A549 (cell line): Measurements from ENCODE around the gene SNTB2. TPM values are rescaled to one million over a fixed set of nuclear protein-coding genes. Genes with fewer than 3 reads are reported as not detected.

Experiments
- ATAC-seq, 2 experiments: fragments of 200-7000 bp in 1 of 2; fragments of >200 bp in 1 of 2; cut with Nextera tagmentation in 1 of 2; cut with Tn5 transposase in 1 of 2; 3 replicates each; pipeline versions ENCODE4 v1.8.0 to v1.9.1; 2018 to 2020; ENCODE audit warnings: mild to moderate bottlenecking in 1 of 2, moderate library complexity in 1 of 2
- CTCF ChIA-PET: fragments of 300-600 bp; sonication (Branson Sonifier 250); formaldehyde crosslinking; extraction: SDS; loops from one replicate; lab custom pipeline; 2021; ENCODE audit warnings: antibody characterized with exemption, inconsistent platforms; lab: Yijun Ruan, JAX
- POLR2A ChIA-PET: fragments of 350-600 bp; formaldehyde crosslinking; extraction: SDS; loops from one replicate; lab custom pipeline; 2021; ENCODE audit warnings: antibody characterized with exemption, inconsistent platforms; lab: Yijun Ruan, JAX
- DNase-seq, 2 experiments: peaks; one replicate each; pipeline versions ENCODE4 v3.0.0 to v3.0.0-alpha.2; 2011 to 2016; ENCODE audit warnings: low read depth in 1 of 2, low spot score in 1 of 2
- FAIRE-seq: peaks from 2 replicates; lab custom pipeline; 2011; peaks lifted over from hg19 to GRCh38; lab: Jason Lieb, UNC
- H3K27ac ChIP-seq, 2 experiments: fragments of >200 bp; sonication (Bioruptor Twin); formaldehyde crosslinking; 3 replicates each; pipeline ENCODE4 v1.5.1; 2016 to 2017
- H3K4me1 ChIP-seq: fragments of >200 bp; sonication (Bioruptor Twin); formaldehyde crosslinking; 3 replicates; pipeline ENCODE4 v1.6.1; 2016
- H3K4me2 ChIP-seq: fragments of >200 bp; sonication (Bioruptor Twin); formaldehyde crosslinking; 3 replicates; pipeline ENCODE4 v1.6.1; 2016
- H3K4me3 ChIP-seq: fragments of >200 bp; sonication (Bioruptor Twin); formaldehyde crosslinking; 3 replicates; pipeline ENCODE4 v1.5.1; 2016
- H3K9me3 ChIP-seq: fragments of >200 bp; sonication (Bioruptor Twin); formaldehyde crosslinking; 3 replicates; pipeline ENCODE4 v1.6.1; 2016
- CBX2 ChIP-seq: fragments of 200-600 bp; sonication (generic); IDR thresholded peaks from 2 replicates; pipeline ENCODE4 v1.6.1; 2016; ENCODE audit warnings: low read depth, mild to moderate bottlenecking, borderline replicate concordance
- CEBPB ChIP-seq, 2 experiments: fragments of >200 bp in 1 of 2; sonication (Bioruptor Twin) in 1 of 2; formaldehyde crosslinking in 1 of 2; IDR thresholded peaks; 2 replicates each; pipeline ENCODE4 v1.6.1; 2012 to 2016
- CHD4 ChIP-seq: fragments of 200-600 bp; sonication (generic); IDR thresholded peaks from 2 replicates; pipeline ENCODE4 v1.6.1; 2016; ENCODE audit warnings: antibody characterized with exemption, mild to moderate bottlenecking, borderline replicate concordance
- GATA3 ChIP-seq: IDR thresholded peaks from 2 replicates; pipeline ENCODE4 v1.6.1; 2012; ENCODE audit warnings: borderline replicate concordance
- HOXA7 ChIP-seq: fragments of 250-450 bp; sonication (Bioruptor Pico); IDR thresholded peaks from 2 replicates; pipeline ENCODE4 v1.5.0; 2020; ENCODE audit warnings: mild to moderate bottlenecking, moderate library complexity
- HOXB5 ChIP-seq: fragments of 250-450 bp; sonication (Bioruptor Pico); IDR thresholded peaks from 2 replicates; pipeline ENCODE4 v1.5.0; 2020; ENCODE audit warnings: mild to moderate bottlenecking, moderate library complexity
- JUN ChIP-seq, 2 experiments: fragments of >200 bp; sonication (Bioruptor Twin); formaldehyde crosslinking; IDR thresholded peaks; 2 replicates in 1 of 2; 3 replicates in 1 of 2; pipeline ENCODE4 v1.6.1; 2016 to 2017
- KDM5A ChIP-seq: fragments of 200-600 bp; sonication (generic); IDR thresholded peaks from 2 replicates; pipeline ENCODE4 v1.6.1; 2016; ENCODE audit warnings: antibody characterized with exemption, mild to moderate bottlenecking
- MAFK ChIP-seq: fragments of 450-650 bp; IDR thresholded peaks from 2 replicates; pipeline ENCODE4 v1.6.1; 2014; ENCODE audit not compliant: partially characterized antibody
- NPAS2 ChIP-seq: fragments of 250-450 bp; sonication (Bioruptor Pico); IDR thresholded peaks from 2 replicates; pipeline ENCODE4 v1.8.0; 2022; ENCODE audit warnings: mild to moderate bottlenecking, moderate library complexity, borderline replicate concordance
- NR3C1 ChIP-seq: fragments of >200 bp; sonication (Bioruptor Twin); formaldehyde crosslinking; IDR thresholded peaks from 3 replicates; pipeline ENCODE4 v1.6.1; 2017
- PHF8 ChIP-seq: fragments of 200-600 bp; sonication (generic); IDR thresholded peaks from 2 replicates; pipeline ENCODE4 v1.6.1; 2016; ENCODE audit warnings: low read depth, mild to moderate bottlenecking, antibody characterized with exemption, moderate library complexity, borderline replicate concordance
- RFX5 ChIP-seq: fragments of 450-650 bp; IDR thresholded peaks from 2 replicates; pipeline ENCODE4 v1.7.1; 2014; ENCODE audit warnings: antibody characterized with exemption, mild to moderate bottlenecking, moderate library complexity
- ZC3H11A ChIP-seq: fragments of 450-650 bp; IDR thresholded peaks from 2 replicates; pipeline ENCODE4 v1.6.1; 2014; ENCODE audit warnings: antibody characterized with exemption, mild to moderate bottlenecking
- ZFP36 ChIP-seq: fragments of 450-650 bp; IDR thresholded peaks from 2 replicates; pipeline ENCODE4 v1.6.1; 2014; ENCODE audit warnings: borderline replicate concordance; ENCODE audit not compliant: partially characterized antibody
- WGBS: methylation state at CpG from one replicate; pipeline ENCODE4 v1.1.6; 2017; ENCODE audit errors: missing lambda C conversion rate; 5-methylcytosine and 5-hydroxymethylcytosine counted together
- polyA plus RNA-seq, 4 experiments: library from polyadenylated mRNA; depleted of rRNA in 3 of 4; stranded (reverse); fragments of >200 nt; fragmentation: RNase III in 1 of 4; extraction: RNeasy Plus Mini Kit Qiagen cat#74134 plus additional on column Dnase treatment in 1 of 4; gene quantifications; 2 replicates in 3 of 4; 3 replicates in 1 of 4; pipeline ENCODE4 v1.2.3, GENCODE V29; 2011 to 2017
- TF ChIP-seq, protein P1 (sequence below): fragments of 250-450 bp; sonication (Bioruptor Pico); IDR thresholded peaks from 2 replicates; pipeline ENCODE4 v1.5.0; 2020; ENCODE audit warnings: low read depth, mild to moderate bottlenecking, moderate library complexity
- TF ChIP-seq, protein P2 (sequence below): fragments of >200 bp; sonication (Bioruptor Twin); formaldehyde crosslinking; IDR thresholded peaks from 3 replicates; pipeline ENCODE4 v1.6.1; 2016
- TF ChIP-seq, protein P3 (sequence below): fragments of 250-450 bp; sonication (Bioruptor Pico); IDR thresholded peaks from 2 replicates; pipeline ENCODE4 v1.5.0; 2021; ENCODE audit warnings: mild to moderate bottlenecking, moderate library complexity, borderline replicate concordance
- TF ChIP-seq, protein P4 (sequence below): IDR thresholded peaks from 2 replicates; pipeline ENCODE4 v1.6.1; 2012; ENCODE audit warnings: low read depth, borderline replicate concordance
- TF ChIP-seq, protein P5 (sequence below): fragments of 450-650 bp; IDR thresholded peaks from 2 replicates; pipeline ENCODE4 v1.6.1; 2014; ENCODE audit warnings: antibody characterized with exemption

The SNTB2 gene
- polyA plus RNA-seq, 2 of the 4 experiments (the other 2 are of a cell fraction): 7.8 to 20.8 TPM

DNA sequence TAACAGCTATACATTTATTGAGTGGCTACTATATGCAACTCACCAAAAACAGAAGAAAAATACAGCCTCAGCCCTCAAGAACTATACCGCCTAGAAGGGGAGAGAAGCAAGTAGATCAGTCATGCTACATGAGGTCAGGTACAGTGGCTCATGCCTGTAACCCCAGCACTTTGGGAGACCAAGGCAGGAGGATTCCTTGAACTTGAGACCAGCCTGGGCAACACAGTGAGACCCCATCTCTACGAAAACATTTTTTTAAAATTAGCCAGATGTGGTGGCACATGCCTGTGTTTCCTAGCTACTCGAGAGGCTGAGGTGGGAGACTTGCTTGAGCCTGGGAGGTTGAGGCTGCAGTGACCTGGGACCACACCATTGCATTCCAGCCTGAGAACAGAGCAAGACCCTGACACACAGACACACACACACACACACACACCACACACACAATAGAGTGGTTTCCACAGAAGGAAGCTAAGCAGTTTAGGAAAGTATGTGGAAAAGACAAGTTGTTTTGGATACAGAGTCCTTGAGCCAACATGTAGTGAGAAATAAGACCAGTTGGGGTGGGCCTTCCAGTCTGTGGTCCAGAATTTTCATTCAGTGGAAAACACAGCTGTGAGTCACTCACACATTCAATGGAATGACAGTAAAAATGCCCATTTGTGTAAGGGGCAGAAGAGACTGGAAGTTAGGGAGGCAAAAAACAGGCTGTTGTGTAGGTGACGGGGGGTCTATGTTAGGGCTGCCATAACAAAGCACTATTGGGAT is 10.7 kb upstream of the SNTB2 start:
- Histone ChIP-seq H3K4me2 (no peak overlapping the region), H3K27ac (no peak overlapping the region), H3K4me3 (no peak overlapping the region), H3K4me1 (peaks cover 37% of the 10 kb centered on the region), H3K9me3 (no peaks in the 10 kb centered on the region)
- no peak for TF ChIP-seq ZFP36
- no peak for TF ChIP-seq GATA3
- no peak for TF ChIP-seq NPAS2 (CRISPR knock-in tag)
- TF ChIP-seq, protein P1, sequence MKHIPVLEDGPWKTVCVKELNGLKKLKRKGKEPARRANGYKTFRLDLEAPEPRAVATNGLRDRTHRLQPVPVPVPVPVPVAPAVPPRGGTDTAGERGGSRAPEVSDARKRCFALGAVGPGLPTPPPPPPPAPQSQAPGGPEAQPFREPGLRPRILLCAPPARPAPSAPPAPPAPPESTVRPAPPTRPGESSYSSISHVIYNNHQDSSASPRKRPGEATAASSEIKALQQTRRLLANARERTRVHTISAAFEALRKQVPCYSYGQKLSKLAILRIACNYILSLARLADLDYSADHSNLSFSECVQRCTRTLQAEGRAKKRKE (CRISPR knock-in tag): no peak
- no peak for TF ChIP-seq ZC3H11A
- TF ChIP-seq, protein P2, sequence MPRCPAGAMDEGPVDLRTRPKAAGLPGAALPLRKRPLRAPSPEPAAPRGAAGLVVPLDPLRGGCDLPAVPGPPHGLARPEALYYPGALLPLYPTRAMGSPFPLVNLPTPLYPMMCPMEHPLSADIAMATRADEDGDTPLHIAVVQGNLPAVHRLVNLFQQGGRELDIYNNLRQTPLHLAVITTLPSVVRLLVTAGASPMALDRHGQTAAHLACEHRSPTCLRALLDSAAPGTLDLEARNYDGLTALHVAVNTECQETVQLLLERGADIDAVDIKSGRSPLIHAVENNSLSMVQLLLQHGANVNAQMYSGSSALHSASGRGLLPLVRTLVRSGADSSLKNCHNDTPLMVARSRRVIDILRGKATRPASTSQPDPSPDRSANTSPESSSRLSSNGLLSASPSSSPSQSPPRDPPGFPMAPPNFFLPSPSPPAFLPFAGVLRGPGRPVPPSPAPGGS: no peak
- no peak for FAIRE-seq
- POLR2A ChIA-PET: no interaction called here
- ATAC-seq: no peak
- no peak for DNase-seq
- CTCF ChIA-PET: interaction anchor here (0.6 to 2.0 kb wide), 4 partner anchors 15 to 305 kb away, joined by 3 to 12 read pairs (median 3); no protein-coding TSS in a partner anchor
- WGBS: 94% methylated on average over 4 of the region's 4 CpGs

DNA sequence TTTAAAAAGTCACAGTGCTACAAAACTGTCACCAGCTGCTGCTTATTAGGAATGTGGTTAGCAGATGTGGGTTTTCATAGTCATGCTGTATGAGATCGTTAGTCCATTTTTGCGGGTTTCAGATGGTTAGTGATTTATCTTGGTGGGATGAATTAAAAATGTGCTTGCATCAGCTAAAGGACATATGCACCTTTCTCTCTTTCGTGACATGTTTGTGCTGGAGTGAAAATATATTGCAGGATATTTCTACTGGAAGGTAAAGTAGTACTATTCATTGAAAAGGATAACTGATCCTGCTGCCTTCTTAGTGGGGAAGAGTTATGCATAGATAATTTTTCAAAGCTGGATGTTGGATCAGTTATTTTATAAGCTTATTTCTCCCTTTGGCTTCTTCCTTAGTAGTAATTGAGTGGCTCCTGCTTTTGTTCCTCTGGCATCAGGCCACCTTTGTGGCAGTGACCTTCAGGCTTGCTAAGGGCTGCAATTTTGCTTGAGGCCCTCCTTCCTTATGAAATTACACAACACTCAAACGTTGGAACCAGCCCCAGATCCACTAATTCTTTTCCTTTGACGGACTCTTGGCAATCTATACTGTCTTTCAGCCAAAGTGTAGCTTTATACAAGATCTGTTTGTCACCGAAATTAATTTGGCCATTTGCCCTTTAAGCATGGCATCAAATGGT is 7.5 kb upstream of the SNTB2 start:
- FAIRE-seq: no peak
- peak in 1 of 2 experiments; percentile 37 for DNase-seq
- Histone ChIP-seq H3K4me3 (no peak overlapping the region), H3K4me1 (peaks cover 23% of the 10 kb centered on the region), H3K27ac (peak overlapping the region; percentile 26 to 52; a peak in 3 of 6 replicates), H3K4me2 (peak overlapping the region; percentile 48), H3K9me3 (no peaks in the 10 kb centered on the region)
- peak; percentile 39 to 54; a peak in 3 of 6 replicates for ATAC-seq
- TF ChIP-seq, protein P3, sequence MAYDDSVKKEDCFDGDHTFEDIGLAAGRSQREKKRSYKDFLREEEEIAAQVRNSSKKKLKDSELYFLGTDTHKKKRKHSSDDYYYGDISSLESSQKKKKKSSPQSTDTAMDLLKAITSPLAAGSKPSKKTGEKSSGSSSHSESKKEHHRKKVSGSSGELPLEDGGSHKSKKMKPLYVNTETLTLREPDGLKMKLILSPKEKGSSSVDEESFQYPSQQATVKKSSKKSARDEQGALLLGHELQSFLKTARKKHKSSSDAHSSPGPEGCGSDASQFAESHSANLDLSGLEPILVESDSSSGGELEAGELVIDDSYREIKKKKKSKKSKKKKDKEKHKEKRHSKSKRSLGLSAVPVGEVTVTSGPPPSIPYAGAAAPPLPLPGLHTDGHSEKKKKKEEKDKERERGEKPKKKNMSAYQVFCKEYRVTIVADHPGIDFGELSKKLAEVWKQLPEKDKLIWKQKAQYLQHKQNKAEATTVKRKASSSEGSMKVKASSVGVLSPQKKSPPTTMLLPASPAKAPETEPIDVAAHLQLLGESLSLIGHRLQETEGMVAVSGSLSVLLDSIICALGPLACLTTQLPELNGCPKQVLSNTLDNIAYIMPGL (CRISPR knock-in tag): 0 out of 2 replicates have a peak, but pooled peaks have one; percentile 27
- TF ChIP-seq CBX2: no peak
- TF ChIP-seq, protein P1 (CRISPR knock-in tag): no peak
- TF ChIP-seq CEBPB (IDR thresholded peaks at IDR 0.05): peak; percentile 49 to 70; a peak in 3 of 4 replicates
- TF ChIP-seq, protein P4, sequence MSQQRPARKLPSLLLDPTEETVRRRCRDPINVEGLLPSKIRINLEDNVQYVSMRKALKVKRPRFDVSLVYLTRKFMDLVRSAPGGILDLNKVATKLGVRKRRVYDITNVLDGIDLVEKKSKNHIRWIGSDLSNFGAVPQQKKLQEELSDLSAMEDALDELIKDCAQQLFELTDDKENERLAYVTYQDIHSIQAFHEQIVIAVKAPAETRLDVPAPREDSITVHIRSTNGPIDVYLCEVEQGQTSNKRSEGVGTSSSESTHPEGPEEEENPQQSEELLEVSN: no peak
- TF ChIP-seq MAFK: peak; percentile 68
- POLR2A ChIA-PET: no interaction called here
- CTCF ChIA-PET: interaction anchor here (0.6 to 1.7 kb wide), 5 partner anchors 13 to 175 kb away, joined by 3 to 7 read pairs (median 4); no protein-coding TSS in a partner anchor
- 47% methylated on average over 6 of the region's 6 CpGs for WGBS

DNA sequence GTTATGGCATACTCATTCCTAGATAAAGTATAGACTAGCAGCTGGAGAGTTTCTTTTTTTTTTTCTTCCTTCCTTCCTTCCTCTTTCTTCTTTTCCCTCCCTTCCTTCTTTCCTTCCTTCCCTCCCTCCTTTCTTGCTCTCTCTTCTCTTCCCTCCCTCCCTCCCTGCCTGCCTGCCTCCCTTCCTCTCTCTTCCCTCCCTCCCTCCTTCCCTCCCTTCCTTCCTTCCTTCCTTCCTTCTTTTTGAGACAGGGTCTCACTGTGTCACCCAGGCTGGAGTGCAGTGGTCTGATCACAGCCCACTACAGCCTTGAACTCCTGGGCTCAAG is 7.0 kb upstream of the SNTB2 start:
- H3K9me3 ChIP-seq: no peaks in the 10 kb centered on the region
- TF ChIP-seq, protein P4: no peak
- TF ChIP-seq RFX5: no peak
- TF ChIP-seq KDM5A: no peak
- no peak for TF ChIP-seq JUN (IDR thresholded peaks at IDR 0.05)
- no peak for TF ChIP-seq CHD4
- TF ChIP-seq HOXB5 (CRISPR knock-in tag): no peak
- TF ChIP-seq, protein P5, sequence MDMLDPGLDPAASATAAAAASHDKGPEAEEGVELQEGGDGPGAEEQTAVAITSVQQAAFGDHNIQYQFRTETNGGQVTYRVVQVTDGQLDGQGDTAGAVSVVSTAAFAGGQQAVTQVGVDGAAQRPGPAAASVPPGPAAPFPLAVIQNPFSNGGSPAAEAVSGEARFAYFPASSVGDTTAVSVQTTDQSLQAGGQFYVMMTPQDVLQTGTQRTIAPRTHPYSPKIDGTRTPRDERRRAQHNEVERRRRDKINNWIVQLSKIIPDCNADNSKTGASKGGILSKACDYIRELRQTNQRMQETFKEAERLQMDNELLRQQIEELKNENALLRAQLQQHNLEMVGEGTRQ: no peak
- TF ChIP-seq PHF8: no peak
- TF ChIP-seq ZFP36: no peak
- no peak for TF ChIP-seq HOXA7 (CRISPR knock-in tag)
- TF ChIP-seq NR3C1: no peak
- TF ChIP-seq ZC3H11A: no peak
- TF ChIP-seq, all 56 proteins: peak for 0
- ChIA-PET CTCF (interaction anchor here (0.9 to 1.7 kb wide), 4 partner anchors 13 to 107 kb away, joined by 3 to 7 read pairs (median 4); no protein-coding TSS in a partner anchor), POLR2A (no interaction called here)
- no peak for FAIRE-seq
- no peak for DNase-seq
- no peak; a peak in 1 of 6 replicates for ATAC-seq
- peak overlapping the region; percentile 26 to 52; a peak in 4 of 6 replicates for H3K27ac ChIP-seq
- peak overlapping the region; percentile 48 for H3K4me2 ChIP-seq
- H3K4me3 ChIP-seq: no peak overlapping the region
- peaks cover 23% of the 10 kb centered on the region for H3K4me1 ChIP-seq
